ENCODE results near the gene DDX10. TPM values are rescaled to one million over a fixed set of nuclear protein-coding genes. Genes with fewer than 3 reads are reported as not detected.

The DDX10 gene
- total and polyA plus RNA-seq, 9 donors = 13.1 to 34.3 (median 25.7) TPM

DNA sequence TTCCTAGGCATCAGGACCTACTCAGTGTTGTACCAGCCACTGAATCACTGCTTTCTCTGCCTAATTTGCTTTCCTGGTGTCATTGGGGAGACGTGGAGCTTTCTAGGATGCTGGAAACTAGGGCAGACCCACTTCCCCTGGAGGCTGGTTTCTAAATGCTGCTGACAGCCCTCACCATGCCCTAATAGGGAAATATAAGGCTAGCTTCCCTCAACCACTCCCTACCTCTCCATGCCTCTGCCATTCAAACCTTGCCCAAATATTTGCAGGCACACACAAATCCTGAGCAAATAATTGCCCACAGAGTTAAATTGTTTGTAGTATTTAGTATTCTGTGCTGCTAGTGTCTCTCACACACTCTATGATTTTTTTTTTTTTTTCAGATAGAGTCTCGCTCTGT, 310.2 kb downstream of the DDX10 start:
- no peak overlapping the region for H3K4me3 ChIP-seq
- intact Hi-C loops (cut with DNase I) = no loop called here
- no peaks in the 10 kb centered on the region for H3K4me1 ChIP-seq (ENCODE audit: insufficient read depth)
- TF ChIP-seq, protein P1, sequence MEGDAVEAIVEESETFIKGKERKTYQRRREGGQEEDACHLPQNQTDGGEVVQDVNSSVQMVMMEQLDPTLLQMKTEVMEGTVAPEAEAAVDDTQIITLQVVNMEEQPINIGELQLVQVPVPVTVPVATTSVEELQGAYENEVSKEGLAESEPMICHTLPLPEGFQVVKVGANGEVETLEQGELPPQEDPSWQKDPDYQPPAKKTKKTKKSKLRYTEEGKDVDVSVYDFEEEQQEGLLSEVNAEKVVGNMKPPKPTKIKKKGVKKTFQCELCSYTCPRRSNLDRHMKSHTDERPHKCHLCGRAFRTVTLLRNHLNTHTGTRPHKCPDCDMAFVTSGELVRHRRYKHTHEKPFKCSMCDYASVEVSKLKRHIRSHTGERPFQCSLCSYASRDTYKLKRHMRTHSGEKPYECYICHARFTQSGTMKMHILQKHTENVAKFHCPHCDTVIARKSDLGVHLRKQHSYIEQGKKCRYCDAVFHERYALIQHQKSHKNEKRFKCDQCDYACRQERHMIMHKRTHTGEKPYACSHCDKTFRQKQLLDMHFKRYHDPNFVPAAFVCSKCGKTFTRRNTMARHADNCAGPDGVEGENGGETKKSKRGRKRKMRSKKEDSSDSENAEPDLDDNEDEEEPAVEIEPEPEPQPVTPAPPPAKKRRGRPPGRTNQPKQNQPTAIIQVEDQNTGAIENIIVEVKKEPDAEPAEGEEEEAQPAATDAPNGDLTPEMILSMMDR (IDR thresholded peaks at IDR 0.05) = no peak
- 80 to 93% (median 87%) methylated on average over 2 of the region's 2 CpGs for WGBS, 3 donors
- H3K27ac ChIP-seq = no peak overlapping the region
- DNase-seq = no peak
- no peaks in the 10 kb centered on the region for H3K27me3 ChIP-seq
- H3K36me3 ChIP-seq = no peaks in the 10 kb centered on the region
- no peaks in the 10 kb centered on the region for H3K9me3 ChIP-seq

DNA sequence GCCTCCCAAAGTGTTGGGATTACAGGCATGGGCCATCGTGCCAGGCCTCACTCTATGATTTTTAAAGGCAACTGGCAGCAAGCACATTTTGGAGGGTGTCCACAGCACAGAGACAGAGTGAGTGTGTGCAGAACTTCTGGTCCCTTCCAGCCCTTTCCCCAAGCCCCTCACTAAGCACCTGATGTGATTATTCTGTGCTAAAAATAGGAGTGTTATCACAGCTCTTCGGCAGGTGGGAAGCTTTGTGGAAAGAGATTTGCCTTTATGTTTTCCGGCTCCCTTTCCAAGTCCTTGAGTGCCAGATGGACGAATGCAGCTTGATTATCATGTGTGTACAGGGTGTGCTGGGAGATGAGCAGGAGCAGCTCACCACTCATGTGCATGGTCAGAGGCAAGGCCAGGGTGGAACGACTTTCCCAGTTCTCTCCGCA, 310.8 kb downstream of the DDX10 start:
- intact Hi-C loops (cut with DNase I) = no loop called here
- Histone ChIP-seq H3K27me3 (no peaks in the 10 kb centered on the region), H3K9me3 (no peaks in the 10 kb centered on the region), H3K27ac (no peak overlapping the region), H3K4me3 (no peak overlapping the region), H3K4me1 (ENCODE audit: insufficient read depth) (no peaks in the 10 kb centered on the region), H3K36me3 (no peaks in the 10 kb centered on the region)
- TF ChIP-seq, protein P1 (IDR thresholded peaks at IDR 0.05) = no peak
- TF ChIP-seq POLR2A (IDR thresholded peaks at IDR 0.05) = no peak
- TF ChIP-seq EP300 (IDR thresholded peaks at IDR 0.05) = no peak
- 10 to 16% (median 11%) methylated on average over 6 of the region's 6 CpGs for WGBS, 3 donors
- DNase-seq = no peak

DNA sequence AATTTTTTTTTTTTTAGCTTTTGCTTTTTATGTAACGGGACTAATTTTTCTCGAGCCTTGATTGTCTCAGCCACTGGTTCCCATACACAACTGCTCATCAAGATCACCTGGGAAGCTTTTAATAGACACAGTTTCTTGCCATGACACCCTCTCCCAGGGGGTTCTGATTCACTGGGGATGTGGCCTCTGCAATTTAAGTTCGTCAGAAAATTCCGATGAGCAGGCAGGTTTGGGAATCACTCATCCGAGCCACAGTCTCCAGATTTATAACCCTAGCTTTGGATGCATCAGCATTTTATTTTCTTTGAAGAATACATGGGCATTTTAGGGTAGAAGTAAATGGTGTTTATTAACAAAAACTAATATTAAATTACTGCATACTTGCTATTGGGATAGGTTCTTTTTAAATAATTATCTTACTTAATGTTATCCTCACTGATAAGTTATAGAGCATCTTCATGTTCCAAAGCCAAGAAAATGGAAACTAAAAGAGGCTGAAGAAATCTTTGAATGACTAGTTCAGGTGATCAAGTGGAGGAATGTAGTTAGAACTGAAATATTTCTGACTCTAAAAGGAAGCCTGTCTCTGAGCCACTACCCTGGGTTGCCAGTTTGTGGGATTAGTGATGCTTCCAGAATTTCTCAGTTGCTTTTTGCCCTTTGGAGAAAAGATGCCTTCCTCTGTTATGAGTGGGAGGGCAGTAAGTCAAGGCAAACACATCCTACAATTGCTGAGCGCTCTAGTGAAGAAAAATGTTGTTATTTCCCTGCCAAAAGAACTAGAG, 319.0 kb downstream of the DDX10 start:
- Histone ChIP-seq H3K27ac (no peak overlapping the region), H3K4me1 (ENCODE audit: insufficient read depth) (no peaks in the 10 kb centered on the region), H3K36me3 (no peaks in the 10 kb centered on the region), H3K9me3 (no peaks in the 10 kb centered on the region), H3K27me3 (no peaks in the 10 kb centered on the region), H3K4me3 (no peak overlapping the region)
- no peak for DNase-seq
- WGBS, 3 donors = 44 to 51% (median 44%) methylated on average over 6 of the region's 6 CpGs
- TF ChIP-seq, protein P1 (IDR thresholded peaks at IDR 0.05) = no peak
- TF ChIP-seq POLR2A (IDR thresholded peaks at IDR 0.05) = no peak
- TF ChIP-seq EP300 (IDR thresholded peaks at IDR 0.05) = no peak
- intact Hi-C loops (cut with DNase I) = no loop called here

DNA sequence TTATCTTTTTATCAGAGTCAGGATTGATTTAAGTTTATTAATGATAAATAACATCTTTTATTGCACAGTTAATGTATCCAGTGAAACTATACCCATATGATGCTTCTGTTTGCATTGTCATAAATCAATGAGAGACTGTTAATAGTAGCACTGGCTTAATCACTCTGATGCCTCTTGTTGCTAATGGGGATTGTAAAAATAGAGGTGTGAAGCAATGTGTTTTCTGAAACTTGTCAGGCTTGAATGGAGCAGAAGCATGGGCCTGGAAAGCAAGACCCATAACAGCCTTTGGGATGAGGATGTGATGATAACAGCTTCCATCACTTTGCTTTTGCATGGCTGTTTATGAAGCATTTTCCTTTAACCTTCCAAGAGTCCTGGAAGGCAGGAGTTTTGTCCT, 319.7 kb downstream of the DDX10 start:
- Histone ChIP-seq H3K4me1 (ENCODE audit: insufficient read depth) (no peaks in the 10 kb centered on the region), H3K27me3 (no peaks in the 10 kb centered on the region), H3K36me3 (no peaks in the 10 kb centered on the region), H3K27ac (no peak overlapping the region), H3K9me3 (no peaks in the 10 kb centered on the region), H3K4me3 (no peak overlapping the region)
- intact Hi-C loops (cut with DNase I) = no loop called here
- TF ChIP-seq, protein P1 (IDR thresholded peaks at IDR 0.05) = no peak
- no peak for TF ChIP-seq POLR2A (IDR thresholded peaks at IDR 0.05)
- TF ChIP-seq EP300 (IDR thresholded peaks at IDR 0.05) = no peak
- no peak for DNase-seq

Measured in ovary (tissue), 9 donors.